NB4 (cell line): ENCODE measurements around the gene DBI.

Experiments used
- DNase-seq: peaks from one replicate; pipeline ENCODE4 v3.0.0; 2010; ENCODE audit warnings: low read depth
- H3K4me3 ChIP-seq: one replicate; pipeline ENCODE4 v1.5.1; 2011; ENCODE audit warnings: mild to moderate bottlenecking, low read depth, low read length, moderate library complexity
- CTCF ChIP-seq: IDR thresholded peaks from one replicate; pipeline ENCODE4 v1.5.1; 2012; ENCODE audit warnings: low read depth, low read length
- MAX ChIP-seq: IDR thresholded peaks from 2 replicates; pipeline ENCODE4 v1.6.1; 2011; ENCODE audit warnings: low read depth, low read length
- MYC ChIP-seq: IDR thresholded peaks from 2 replicates; pipeline ENCODE4 v1.6.1; 2011; ENCODE audit warnings: low read depth, low read length
- POLR2A ChIP-seq: IDR thresholded peaks from 2 replicates; pipeline ENCODE4 v1.6.1; 2011; ENCODE audit warnings: mild to moderate bottlenecking; ENCODE audit not compliant: insufficient read length; ENCODE audit errors: extremely low read depth

The DBI gene

GRCh38 chr2:119366649-119367471 is at the start of gene DBI, which contains the start of gene C2orf76:
Gene DBI, plus strand, starts transcription at chr2:119366977. Its CDS starts 75 bp downstream, at chr2:119367052.
Gene C2orf76, minus strand, starts transcription at chr2:119366834. Its CDS starts 26,875 bp downstream, at chr2:119339959.
- DNase-seq, result peak; percentile 99
- peak; percentile 94 for TF ChIP-seq MAX
- peak; percentile 85 for TF ChIP-seq MYC
- TF ChIP-seq POLR2A, result peak; percentile 55
- TF ChIP-seq CTCF, result no peak
- H3K4me3 ChIP-seq, result peak within 1 kb of the TSS; percentile 73

GRCh38 chr2:119317554-119317953 is 49.2 kb upstream of the DBI start:
- H3K4me3 ChIP-seq, result no peak overlapping the region
- TF ChIP-seq CTCF, result no peak
- no peak for TF ChIP-seq POLR2A
- no peak for TF ChIP-seq MYC
- no peak for TF ChIP-seq MAX
- no peak for DNase-seq

GRCh38 chr2:119319593-119319992 is 47.2 kb upstream of the DBI start:
- H3K4me3 ChIP-seq, result no peak overlapping the region
- TF ChIP-seq CTCF (no peak), MAX (no peak), MYC (no peak), POLR2A (no peak)
- no peak for DNase-seq

- DNase-seq, result no peak
- H3K4me3 ChIP-seq, result no peak overlapping the region
- no peak for TF ChIP-seq POLR2A
- no peak for TF ChIP-seq MAX
- no peak for TF ChIP-seq MYC
- no peak for TF ChIP-seq CTCF
Observed at GRCh38 chr2:119323459-119323858, 43.3 kb upstream of the DBI start.

GRCh38 chr2:119324685-119325270 is 42.0 kb upstream of the DBI start:
- DNase-seq, result no peak
- H3K4me3 ChIP-seq, result no peak overlapping the region
- TF ChIP-seq MAX (no peak), POLR2A (no peak), MYC (no peak), CTCF (no peak)
